Testis (tissue), 3 donors: ENCODE results near the gene RABGAP1L. TPM values are rescaled to one million over a fixed set of nuclear protein-coding genes. Genes with fewer than 3 reads are reported as not detected.
A peak's percentile ranks its signal among the peaks of the same experiment; 100 is the strongest.

ENCODE experiments used
- DNase-seq: peaks from one replicate; pipeline ENCODE4 v3.0.0-alpha.2; 2019
- H3K27ac ChIP-seq, 2 donors: fragments of 200-600 bp; sonication (generic); one replicate each; pipeline ENCODE4 v1.5.1; 2019
- H3K27me3 ChIP-seq: fragments of 200-600 bp; sonication (generic); one replicate; pipeline ENCODE4 v1.5.1; 2019
- H3K36me3 ChIP-seq: fragments of 200-600 bp; sonication (generic); one replicate; pipeline ENCODE4 v1.5.1; 2017; ENCODE audit warnings: low read depth; ENCODE audit errors: missing control alignments
- H3K4me1 ChIP-seq: fragments of 200-600 bp; sonication (generic); one replicate; pipeline ENCODE4 v1.5.1; 2019
- H3K4me3 ChIP-seq, 2 donors: fragments of 200-600 bp; sonication (generic); one replicate each; pipeline ENCODE4 v1.5.1; 2017 to 2019
- H3K9me3 ChIP-seq: fragments of 200-600 bp; sonication (generic); one replicate; pipeline ENCODE4 v1.5.1; 2017
- POLR2A ChIP-seq: fragments of 450-650 bp; IDR thresholded peaks from one replicate; pipeline ENCODE4 v1.6.1; 2017; ENCODE audit warnings: antibody characterized with exemption, mild to moderate bottlenecking, moderate library complexity
- WGBS, 2 donors: methylation state at CpG; one replicate each; pipeline ENCODE4 v1.1.5; 2018; 5-methylcytosine and 5-hydroxymethylcytosine counted together
- intact Hi-C: fragments of 100-400 bp; cut with DNase I; formaldehyde crosslinking; loops from one replicate; pipeline ENCODE4 v1.15.1; 2023; ENCODE audit warnings: low total_unique reads
- polyA plus RNA-seq: library from polyadenylated mRNA; stranded (reverse); fragments of 350-450 nt; fragmentation: Illumina TruSeq; extraction: RNeasy Lipid Tissue Mini Kit (QIAGEN cat#74804); gene quantifications from one replicate; pipeline ENCODE4 v1.2.3, GENCODE V29; 2014; ENCODE audit warnings: low read depth, low replicate concordance; ENCODE audit not compliant: insufficient read depth
- total RNA-seq, 2 donors: library from RNA; depleted of rRNA; stranded (reverse); fragments of >200 nt; gene quantifications; one replicate each; pipeline ENCODE4 v1.2.3, GENCODE V29; 2016
- TF ChIP-seq, protein P1 (sequence below), 3 experiments: fragments of 450-650 bp in 2 of 3; fragments of 200-600 bp in 1 of 3; sonication (generic) in 1 of 3; IDR thresholded peaks; one replicate each; pipeline ENCODE4 v1.5.1; 2016 to 2019; ENCODE audit warnings: antibody characterized with exemption in 3 of 3, mild to moderate bottlenecking in 2 of 3, moderate library complexity in 1 of 3

RABGAP1L gene
- total and polyA plus RNA-seq, 3 donors from 2014 or later, result 40.5 to 53.1 (median 49.5) TPM

DNA sequence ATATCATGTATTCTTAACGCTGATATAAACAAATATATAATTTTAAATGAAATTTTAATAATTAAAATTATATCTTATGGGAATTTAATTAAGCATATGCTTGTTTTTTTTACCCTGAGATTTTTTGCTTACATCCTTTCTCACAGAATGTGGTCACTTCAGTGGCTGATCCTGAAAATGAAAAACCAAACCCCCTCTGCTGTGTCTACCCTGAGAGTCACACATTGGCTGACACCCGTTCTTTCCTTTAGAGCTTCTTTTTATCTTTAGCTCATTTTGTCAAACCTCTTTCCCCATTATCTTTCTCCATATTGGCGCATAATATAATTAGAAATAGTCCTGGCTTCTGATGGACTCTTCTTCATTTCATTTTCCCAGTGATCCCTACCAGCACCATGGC, 829.7 kb downstream of the RABGAP1L start:
- H3K36me3 ChIP-seq, result no peaks in the 10 kb centered on the region
- no peak for DNase-seq
- H3K4me1 ChIP-seq, result no peaks in the 10 kb centered on the region
- no peak overlapping the region for H3K4me3 ChIP-seq
- H3K27me3 ChIP-seq, result no peaks in the 10 kb centered on the region
- TF ChIP-seq, protein P1, sequence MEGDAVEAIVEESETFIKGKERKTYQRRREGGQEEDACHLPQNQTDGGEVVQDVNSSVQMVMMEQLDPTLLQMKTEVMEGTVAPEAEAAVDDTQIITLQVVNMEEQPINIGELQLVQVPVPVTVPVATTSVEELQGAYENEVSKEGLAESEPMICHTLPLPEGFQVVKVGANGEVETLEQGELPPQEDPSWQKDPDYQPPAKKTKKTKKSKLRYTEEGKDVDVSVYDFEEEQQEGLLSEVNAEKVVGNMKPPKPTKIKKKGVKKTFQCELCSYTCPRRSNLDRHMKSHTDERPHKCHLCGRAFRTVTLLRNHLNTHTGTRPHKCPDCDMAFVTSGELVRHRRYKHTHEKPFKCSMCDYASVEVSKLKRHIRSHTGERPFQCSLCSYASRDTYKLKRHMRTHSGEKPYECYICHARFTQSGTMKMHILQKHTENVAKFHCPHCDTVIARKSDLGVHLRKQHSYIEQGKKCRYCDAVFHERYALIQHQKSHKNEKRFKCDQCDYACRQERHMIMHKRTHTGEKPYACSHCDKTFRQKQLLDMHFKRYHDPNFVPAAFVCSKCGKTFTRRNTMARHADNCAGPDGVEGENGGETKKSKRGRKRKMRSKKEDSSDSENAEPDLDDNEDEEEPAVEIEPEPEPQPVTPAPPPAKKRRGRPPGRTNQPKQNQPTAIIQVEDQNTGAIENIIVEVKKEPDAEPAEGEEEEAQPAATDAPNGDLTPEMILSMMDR (IDR thresholded peaks at IDR 0.05), result no peak
- no peak for TF ChIP-seq POLR2A
- peak overlapping the region in 1 of 2 donors; percentile 84 for H3K27ac ChIP-seq
- WGBS, 2 donors, result 68 to 71% methylated on average over 3 of the region's 3 CpGs
- intact Hi-C loops, result loop anchor here (10.0 kb wide), 1 partner anchor 224 kb away; no protein-coding TSS in a partner anchor
- H3K9me3 ChIP-seq, result no peaks in the 10 kb centered on the region

DNA sequence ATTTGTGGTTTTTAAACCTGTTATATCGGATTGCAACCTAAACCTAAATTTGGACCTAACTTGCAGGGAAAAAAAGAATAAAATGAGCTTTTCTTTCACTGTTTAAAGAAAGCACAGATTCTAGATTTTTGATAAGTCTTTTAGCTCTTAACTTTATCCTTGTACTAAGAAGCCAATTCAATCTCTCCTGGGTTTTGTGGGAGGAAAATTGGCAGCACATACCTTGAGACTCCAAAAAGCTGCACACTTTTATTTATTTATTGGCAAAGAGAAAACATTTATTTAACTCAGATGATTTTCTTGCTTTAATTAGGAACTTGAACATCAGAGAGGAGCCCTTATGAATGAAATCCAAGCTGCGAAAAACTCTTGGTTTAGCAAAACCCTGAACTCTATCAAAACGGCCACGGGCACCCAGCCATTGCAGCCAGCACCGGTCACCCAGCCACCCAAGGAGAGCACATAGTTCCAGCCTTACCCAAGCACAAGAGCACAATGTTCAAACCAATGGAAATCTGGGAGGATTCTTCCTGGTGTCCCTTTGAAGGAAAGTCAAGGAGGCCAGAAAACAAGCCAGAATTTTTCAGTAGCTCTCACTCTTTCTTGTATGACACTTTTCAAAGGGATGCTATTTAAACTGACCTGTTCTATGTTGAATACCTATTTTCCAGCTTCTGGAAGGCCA, 830.4 kb downstream of the RABGAP1L start:
- Histone ChIP-seq H3K36me3 (no peaks in the 10 kb centered on the region), H3K4me3 (peak overlapping the region in 1 of 2 donors; percentile 29), H3K9me3 (no peaks in the 10 kb centered on the region), H3K27ac (peak overlapping the region; percentile 69 to 84), H3K4me1 (no peaks in the 10 kb centered on the region), H3K27me3 (no peaks in the 10 kb centered on the region)
- 39 to 59% methylated on average over 5 of the region's 5 CpGs for WGBS, 2 donors
- TF ChIP-seq, protein P1 (IDR thresholded peaks at IDR 0.05), result no peak
- no peak for TF ChIP-seq POLR2A
- intact Hi-C loops, result loop anchor here (10.0 kb wide), 1 partner anchor 225 kb away; no protein-coding TSS in a partner anchor
- DNase-seq, result peak; percentile 56

GRCh38 chr1:174990382-174990999, 831.2 kb downstream of the RABGAP1L start:
- Histone ChIP-seq H3K27ac (peak overlapping the region; percentile 69 to 84), H3K4me1 (no peaks in the 10 kb centered on the region), H3K9me3 (no peaks in the 10 kb centered on the region), H3K27me3 (no peaks in the 10 kb centered on the region), H3K36me3 (no peaks in the 10 kb centered on the region), H3K4me3 (peak overlapping the region; percentile 29 to 46)
- WGBS, 2 donors, result 43 to 46% methylated on average over 6 of the region's 6 CpGs
- intact Hi-C loops, result no loop called here
- TF ChIP-seq POLR2A, result no peak
- TF ChIP-seq, protein P1 (IDR thresholded peaks at IDR 0.05), result no peak
- no peak for DNase-seq

DNA sequence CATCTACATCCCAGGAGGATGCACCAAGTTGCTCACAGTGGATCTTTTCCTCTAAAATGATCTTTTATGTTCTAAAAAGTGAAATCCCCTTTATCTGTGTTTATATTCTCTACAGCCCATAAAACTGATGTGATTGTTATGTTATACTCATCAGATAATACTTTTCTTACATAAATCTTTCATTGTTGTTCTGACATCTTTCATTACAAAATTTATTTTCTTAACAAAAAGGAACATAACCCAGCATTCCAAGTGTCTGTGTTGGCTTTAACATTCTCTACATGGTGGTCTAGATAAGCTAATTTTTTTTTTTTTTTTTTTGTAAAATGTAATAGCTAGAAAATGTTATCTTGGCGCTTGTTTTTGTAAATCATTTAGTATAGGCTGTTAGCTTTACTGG, 832.2 kb downstream of the RABGAP1L start:
- Histone ChIP-seq H3K9me3 (no peaks in the 10 kb centered on the region), H3K27me3 (no peaks in the 10 kb centered on the region), H3K4me3 (no peak overlapping the region), H3K4me1 (no peaks in the 10 kb centered on the region), H3K27ac (no peak overlapping the region), H3K36me3 (no peaks in the 10 kb centered on the region)
- 82% methylated on average over 1 of the region's 1 CpG for WGBS, 2 donors
- intact Hi-C loops, result no loop called here
- no peak for DNase-seq
- TF ChIP-seq POLR2A, result no peak

DNA sequence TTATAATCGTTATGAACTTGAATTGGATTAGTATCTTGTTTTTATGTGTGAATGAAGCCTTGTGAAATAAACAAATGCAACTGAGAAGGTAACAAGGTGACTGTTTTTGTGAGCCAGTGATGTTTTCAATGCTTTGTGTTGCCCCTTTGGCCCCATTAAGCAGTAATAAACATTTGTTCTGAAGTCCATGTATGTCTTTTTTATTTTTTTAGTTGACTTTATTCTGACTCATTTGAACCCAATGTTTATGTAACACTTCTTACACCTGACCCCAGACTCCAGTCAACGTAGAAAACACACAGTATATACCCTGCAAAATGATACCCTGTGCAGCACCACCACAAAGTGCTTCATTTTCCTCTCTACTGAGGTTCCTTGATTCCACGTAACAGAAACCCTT, 835.8 kb downstream of the RABGAP1L start:
- Histone ChIP-seq H3K4me3 (no peak overlapping the region), H3K27me3 (no peaks in the 10 kb centered on the region), H3K4me1 (no peaks in the 10 kb centered on the region), H3K27ac (no peak overlapping the region), H3K9me3 (no peaks in the 10 kb centered on the region), H3K36me3 (no peaks in the 10 kb centered on the region)
- 81 to 83% methylated on average over 3 of the region's 3 CpGs for WGBS, 2 donors
- no peak for DNase-seq
- no peak for TF ChIP-seq POLR2A
- TF ChIP-seq, protein P1 (IDR thresholded peaks at IDR 0.05), result no peak
- intact Hi-C loops, result no loop called here
